Fibroblast of lung (primary cell): Measurements from ENCODE around the gene CLOCK. TPM values are rescaled to one million over a fixed set of nuclear protein-coding genes. Genes with fewer than 3 reads are reported as not detected.

Source experiments
- DNase-seq, 2 donors: peaks; one replicate each; pipeline versions ENCODE4 v3.0.0 to v3.0.0-alpha.2; 2010; ENCODE audit warnings: low read depth in 2 of 2
- H2AFZ ChIP-seq: 2 replicates; pipeline ENCODE4 v1.5.1; 2012; ENCODE audit warnings: low read length, control low read depth, inconsistent platforms
- H3K27ac ChIP-seq: 2 replicates; pipeline ENCODE4 v1.5.1; 2011; ENCODE audit warnings: low read length, control low read depth; ENCODE audit not compliant: insufficient read depth
- H3K27me3 ChIP-seq: 2 replicates; pipeline ENCODE4 v1.5.1; 2011; ENCODE audit warnings: mild to moderate bottlenecking, low read length; ENCODE audit not compliant: control insufficient read depth, insufficient read depth
- H3K36me3 ChIP-seq: 2 replicates; pipeline ENCODE4 v1.5.1; 2011; ENCODE audit warnings: low read length; ENCODE audit not compliant: control insufficient read depth, insufficient read depth
- H3K4me1 ChIP-seq: 2 replicates; pipeline ENCODE4 v1.5.1; 2011; ENCODE audit warnings: low read length; ENCODE audit not compliant: control insufficient read depth, insufficient read depth; ENCODE audit errors: extremely low read depth
- H3K4me2 ChIP-seq: 2 replicates; pipeline ENCODE4 v1.5.1; 2011; ENCODE audit warnings: low read length, control low read depth; ENCODE audit not compliant: insufficient read depth; ENCODE audit errors: extremely low read depth
- H3K4me3 ChIP-seq, 4 experiments: fragments of 200-600 bp in 1 of 4; sonication (generic) in 1 of 4; replicated peaks in 1 of 4; 2 replicates each; pipeline ENCODE4 v1.5.1; 2011 to 2016; ENCODE audit warnings: low read length in 4 of 4, low read depth in 3 of 4, mild to moderate bottlenecking in 3 of 4, control low read depth in 2 of 4, inconsistent platforms in 1 of 4, mixed read lengths in 1 of 4; ENCODE audit not compliant: insufficient read depth in 1 of 4; ENCODE audit errors: control extremely low read depth in 1 of 4
- H3K79me2 ChIP-seq: 2 replicates; pipeline ENCODE4 v1.5.1; 2012; ENCODE audit warnings: mild to moderate bottlenecking, low read length, inconsistent platforms; ENCODE audit not compliant: control insufficient read depth, insufficient read depth
- H3K9ac ChIP-seq: 2 replicates; pipeline ENCODE4 v1.5.1; 2011; ENCODE audit warnings: mild to moderate bottlenecking, low read length, control low read depth; ENCODE audit not compliant: insufficient read depth
- H3K9me3 ChIP-seq: 2 replicates; pipeline ENCODE4 v1.5.1; 2012; ENCODE audit warnings: low read depth, low read length; ENCODE audit not compliant: control insufficient read depth, insufficient read depth
- H4K20me1 ChIP-seq: 2 replicates; pipeline ENCODE4 v1.5.1; 2011; ENCODE audit warnings: low read length; ENCODE audit not compliant: control insufficient read depth, insufficient read depth; ENCODE audit errors: extremely low read depth
- EZH2 ChIP-seq: IDR thresholded peaks from 2 replicates; pipeline ENCODE4 v1.5.1; 2012; ENCODE audit warnings: low read length, control low read depth, mild to moderate bottlenecking; ENCODE audit errors: missing control alignments
- polyA minus RNA-seq: library from RNA; depleted of rRNA, polyadenylated mRNA; stranded (reverse); fragments of >200 nt; gene quantifications from 2 replicates; pipeline ENCODE4 v1.2.3, GENCODE V29; 2011; ENCODE audit warnings: low replicate concordance
- polyA plus RNA-seq, 2 donors: library from polyadenylated mRNA; depleted of rRNA in 1 of 2; stranded (reverse) in 1 of 2; unstranded in 1 of 2; fragments of >200 nt; gene quantifications; 2 replicates each; pipeline ENCODE4 v1.2.1, GENCODE V29; 2011 to 2012; ENCODE audit warnings: missing spikeins in 1 of 2
- total RNA-seq: library from RNA; depleted of rRNA; stranded (reverse); fragments of >200 nt; gene quantifications from 2 replicates; pipeline ENCODE4 v1.2.1, GENCODE V29; 2014
- TF ChIP-seq, protein P1 (sequence below), 2 donors: IDR thresholded peaks in 1 of 2; conservative IDR thresholded peaks in 1 of 2; 1 replicate in 1 of 2; 2 replicates in 1 of 2; pipeline ENCODE4 v1.5.1; 2011 to 2012; ENCODE audit warnings: low read length in 2 of 2, control low read depth in 1 of 2, inconsistent platforms in 1 of 2, low read depth in 1 of 2, mild to moderate bottlenecking in 1 of 2

Gene CLOCK, protein sequence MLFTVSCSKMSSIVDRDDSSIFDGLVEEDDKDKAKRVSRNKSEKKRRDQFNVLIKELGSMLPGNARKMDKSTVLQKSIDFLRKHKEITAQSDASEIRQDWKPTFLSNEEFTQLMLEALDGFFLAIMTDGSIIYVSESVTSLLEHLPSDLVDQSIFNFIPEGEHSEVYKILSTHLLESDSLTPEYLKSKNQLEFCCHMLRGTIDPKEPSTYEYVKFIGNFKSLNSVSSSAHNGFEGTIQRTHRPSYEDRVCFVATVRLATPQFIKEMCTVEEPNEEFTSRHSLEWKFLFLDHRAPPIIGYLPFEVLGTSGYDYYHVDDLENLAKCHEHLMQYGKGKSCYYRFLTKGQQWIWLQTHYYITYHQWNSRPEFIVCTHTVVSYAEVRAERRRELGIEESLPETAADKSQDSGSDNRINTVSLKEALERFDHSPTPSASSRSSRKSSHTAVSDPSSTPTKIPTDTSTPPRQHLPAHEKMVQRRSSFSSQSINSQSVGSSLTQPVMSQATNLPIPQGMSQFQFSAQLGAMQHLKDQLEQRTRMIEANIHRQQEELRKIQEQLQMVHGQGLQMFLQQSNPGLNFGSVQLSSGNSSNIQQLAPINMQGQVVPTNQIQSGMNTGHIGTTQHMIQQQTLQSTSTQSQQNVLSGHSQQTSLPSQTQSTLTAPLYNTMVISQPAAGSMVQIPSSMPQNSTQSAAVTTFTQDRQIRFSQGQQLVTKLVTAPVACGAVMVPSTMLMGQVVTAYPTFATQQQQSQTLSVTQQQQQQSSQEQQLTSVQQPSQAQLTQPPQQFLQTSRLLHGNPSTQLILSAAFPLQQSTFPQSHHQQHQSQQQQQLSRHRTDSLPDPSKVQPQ
- total RNA-seq (17.7 and 27.4 TPM in 2 replicates), polyA plus RNA-seq (25.8 and 26.1 TPM in 2 replicates), polyA minus RNA-seq (9.3 and 54.4 TPM in 2 replicates)
- 13.0 and 15.9 TPM in 2 replicates for polyA plus RNA-seq (2012)

- Histone ChIP-seq H3K4me2 (peak within 1 kb of the TSS; percentile 42), H3K9me3 (no peaks in the 10 kb centered on the region), H4K20me1 (no peaks in the 10 kb centered on the region), H3K4me1 (peaks cover 13% of the 10 kb centered on the region), H2AFZ (peak within 1 kb of the TSS; percentile 43), H3K27me3 (no peaks in the 10 kb centered on the region), H3K4me3 (peak within 1 kb of the TSS; percentile 52 to 94 (median 75)), H3K27ac (peak within 1 kb of the TSS; percentile 73), H3K79me2 (peaks cover 30% of the 10 kb centered on the region), H3K36me3 (no peaks in the 10 kb centered on the region), H3K9ac (peak within 1 kb of the TSS; percentile 81)
- DNase-seq, result peak; percentile 85 to 91
- TF ChIP-seq EZH2, result no peak
- TF ChIP-seq, protein P1, sequence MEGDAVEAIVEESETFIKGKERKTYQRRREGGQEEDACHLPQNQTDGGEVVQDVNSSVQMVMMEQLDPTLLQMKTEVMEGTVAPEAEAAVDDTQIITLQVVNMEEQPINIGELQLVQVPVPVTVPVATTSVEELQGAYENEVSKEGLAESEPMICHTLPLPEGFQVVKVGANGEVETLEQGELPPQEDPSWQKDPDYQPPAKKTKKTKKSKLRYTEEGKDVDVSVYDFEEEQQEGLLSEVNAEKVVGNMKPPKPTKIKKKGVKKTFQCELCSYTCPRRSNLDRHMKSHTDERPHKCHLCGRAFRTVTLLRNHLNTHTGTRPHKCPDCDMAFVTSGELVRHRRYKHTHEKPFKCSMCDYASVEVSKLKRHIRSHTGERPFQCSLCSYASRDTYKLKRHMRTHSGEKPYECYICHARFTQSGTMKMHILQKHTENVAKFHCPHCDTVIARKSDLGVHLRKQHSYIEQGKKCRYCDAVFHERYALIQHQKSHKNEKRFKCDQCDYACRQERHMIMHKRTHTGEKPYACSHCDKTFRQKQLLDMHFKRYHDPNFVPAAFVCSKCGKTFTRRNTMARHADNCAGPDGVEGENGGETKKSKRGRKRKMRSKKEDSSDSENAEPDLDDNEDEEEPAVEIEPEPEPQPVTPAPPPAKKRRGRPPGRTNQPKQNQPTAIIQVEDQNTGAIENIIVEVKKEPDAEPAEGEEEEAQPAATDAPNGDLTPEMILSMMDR (conservative IDR thresholded peaks at IDR 0.05 in 1 of 2, IDR thresholded peaks at IDR 0.05 in 1 of 2; ENCODE audit: low read depth in 1 of 2, low read length in 2 of 2), result peak; percentile 34 to 36
Measured at GRCh38 chr4:55546756-55547465, at the start of gene CLOCK. Gene CLOCK, minus strand, starts transcription at chr4:55546909. Its CDS starts 64,124 bp downstream, at chr4:55482785.

DNA sequence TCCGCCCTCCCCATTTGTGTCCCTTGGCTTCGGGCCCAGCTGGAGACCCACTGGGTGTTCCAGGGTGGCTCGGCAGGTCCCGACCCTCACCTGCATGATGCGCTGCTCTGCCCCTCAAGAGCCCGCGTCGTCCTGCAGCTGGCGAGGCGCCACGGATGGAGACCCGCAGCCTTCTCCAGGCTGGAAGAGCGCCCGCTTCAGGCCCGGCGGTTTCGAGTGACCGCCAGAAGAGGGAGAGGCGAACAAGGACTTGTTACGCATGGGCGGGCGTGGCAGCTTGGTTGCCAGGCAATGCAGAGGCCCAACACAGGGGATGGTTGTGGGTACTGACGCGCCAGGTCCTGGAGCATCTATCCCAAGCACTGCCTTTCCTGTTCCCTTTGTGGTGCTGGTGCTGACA, 45.3 kb upstream of the CLOCK start, which contains the start of gene PDCL2:
Gene PDCL2 (minus strand): TSS at position 232 of the 400 bp plus-strand sequence. CDS start 136 bp downstream, at position 96.
- no peaks in the 10 kb centered on the region for H3K27me3 ChIP-seq
- H3K79me2 ChIP-seq, result no peaks in the 10 kb centered on the region
- H3K4me2 ChIP-seq, result no peak within 1 kb of the TSS
- no peaks in the 10 kb centered on the region for H4K20me1 ChIP-seq
- no peak within 1 kb of the TSS for H3K4me3 ChIP-seq
- H2AFZ ChIP-seq, result no peak within 1 kb of the TSS
- no peaks in the 10 kb centered on the region for H3K4me1 ChIP-seq
- H3K36me3 ChIP-seq, result no peaks in the 10 kb centered on the region
- H3K9ac ChIP-seq, result no peak within 1 kb of the TSS
- no peak for TF ChIP-seq EZH2
- TF ChIP-seq, protein P1 (conservative IDR thresholded peaks at IDR 0.05 in 1 of 2, IDR thresholded peaks at IDR 0.05 in 1 of 2; ENCODE audit: low read depth in 1 of 2, low read length in 2 of 2), result no peak
- no peaks in the 10 kb centered on the region for H3K9me3 ChIP-seq
- no peak within 1 kb of the TSS for H3K27ac ChIP-seq
- no peak for DNase-seq
